HTERT RPE-1 (cell line): Measurements from ENCODE around the gene PLXNC1.
"Not testable (repeated sequence)": the region's sequence is repeated elsewhere in the genome, so short reads cannot be mapped to it uniquely, and the experiment has no call there.

Experiments used
- in situ Hi-C: fragments of 300-500 bp; cut with MboI; formaldehyde crosslinking; loops from 4 replicates; pipeline ENCODE4 v1.14.3; 2020; ENCODE audit warnings: low sequenced_read_pairs

The PLXNC1 gene

DNA sequence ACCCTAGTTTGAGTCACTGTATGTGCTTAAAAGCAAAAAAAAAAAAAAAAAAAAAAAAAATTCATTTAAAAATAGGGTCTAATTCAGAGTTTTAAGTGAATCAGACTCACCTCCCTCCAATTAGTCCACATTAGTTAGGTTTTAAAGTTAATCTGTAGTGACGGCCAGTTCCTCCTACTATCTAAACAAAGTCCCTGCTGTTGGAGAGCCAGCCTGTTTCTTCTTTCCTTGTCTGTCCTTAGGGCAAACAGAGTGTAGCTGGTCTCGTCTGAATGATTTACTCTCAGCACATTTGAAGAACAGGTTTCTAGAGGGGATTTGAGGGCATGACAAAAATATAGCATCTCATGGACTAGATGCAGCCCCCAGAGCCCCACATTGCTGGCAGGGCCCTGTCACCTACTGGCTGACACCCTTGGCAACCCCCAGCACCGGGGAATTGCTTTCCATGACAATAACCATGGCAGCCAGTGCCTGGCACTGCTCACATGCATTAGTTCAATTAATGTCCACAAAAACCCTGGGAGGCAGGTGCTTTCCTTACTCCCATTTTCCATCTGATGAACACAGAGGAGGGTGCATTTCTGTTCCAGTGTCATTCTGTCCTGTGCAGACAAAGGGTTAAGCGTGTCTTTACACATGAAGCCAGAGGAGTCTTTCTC, 138.3 kb downstream of the PLXNC1 start:
- in situ Hi-C loops: no loop called here

- in situ Hi-C loops: no loop called here
Observed at GRCh38 chr12:94287245-94287628, 138.9 kb downstream of the PLXNC1 start.

DNA sequence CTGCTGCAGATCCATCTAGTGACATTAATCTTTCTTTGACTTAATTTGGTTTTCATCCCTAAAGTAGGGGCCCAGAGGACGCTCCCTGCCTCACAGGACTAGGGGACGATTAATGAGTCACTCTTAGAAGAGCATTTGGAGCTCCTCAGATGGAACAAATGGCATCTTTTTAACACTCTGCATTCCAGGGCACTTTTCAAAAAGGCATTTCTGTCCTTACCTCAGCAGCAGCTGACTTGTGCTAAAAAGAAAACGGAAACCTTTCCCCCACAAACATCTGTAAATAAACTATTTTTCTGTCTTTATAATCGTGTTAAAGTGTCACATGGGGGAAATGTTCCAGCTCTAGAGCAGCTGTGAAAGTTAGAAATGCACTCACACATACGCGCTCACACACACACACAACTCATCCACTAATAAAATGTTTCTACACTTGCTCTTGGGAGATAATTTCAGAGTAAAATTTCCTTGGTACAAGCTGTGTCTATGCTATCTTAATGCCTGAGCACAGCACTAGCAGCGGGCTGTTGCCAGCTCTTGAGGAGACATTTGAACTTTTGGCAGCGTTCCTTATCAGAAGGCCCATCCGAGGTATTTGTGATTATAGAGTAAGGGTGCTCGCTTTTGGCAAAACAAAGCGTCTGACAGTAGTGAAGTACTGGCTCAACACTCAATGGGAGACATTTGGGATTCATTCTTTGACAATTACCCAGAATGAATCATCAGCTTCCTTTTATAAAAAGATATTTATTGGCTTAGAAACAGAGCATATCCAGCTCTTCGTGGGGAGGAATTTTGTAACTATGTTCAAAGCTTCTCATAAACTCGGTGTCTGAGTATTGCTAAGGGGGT, 141.3 kb downstream of the PLXNC1 start:
- in situ Hi-C loops: no loop called here

GRCh38 chr12:94290353-94290752, 142.0 kb downstream of the PLXNC1 start:
- in situ Hi-C loops: no loop called here

- in situ Hi-C loops: no loop called here
Observed at GRCh38 chr12:94297096-94297699, 148.8 kb downstream of the PLXNC1 start.

- in situ Hi-C loops: no loop called here
Observed at GRCh38 chr12:94297876-94298505, 149.6 kb downstream of the PLXNC1 start.

- in situ Hi-C loops: no loop called here
Observed at GRCh38 chr12:94299846-94300245, 151.5 kb downstream of the PLXNC1 start.

DNA sequence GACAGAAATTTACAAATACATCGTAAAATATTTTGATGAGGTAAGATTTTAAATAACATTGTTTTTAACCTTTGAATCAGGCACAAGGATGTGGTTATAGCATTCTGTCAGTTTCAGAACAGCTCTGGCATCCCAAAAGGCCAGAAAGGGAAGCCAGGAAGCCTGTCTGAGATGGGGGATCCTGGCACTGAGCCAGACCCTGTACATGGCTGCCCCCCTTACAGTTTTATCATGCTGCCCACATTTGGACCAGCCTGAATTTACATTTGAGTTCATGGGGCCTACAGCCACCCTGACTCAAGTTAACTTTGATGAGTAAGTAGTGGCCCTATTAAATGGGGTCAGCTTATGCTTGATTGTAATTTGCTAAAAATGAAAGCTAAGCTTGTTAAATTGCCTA, 155.6 kb downstream of the PLXNC1 start:
- in situ Hi-C loops: no loop called here

DNA sequence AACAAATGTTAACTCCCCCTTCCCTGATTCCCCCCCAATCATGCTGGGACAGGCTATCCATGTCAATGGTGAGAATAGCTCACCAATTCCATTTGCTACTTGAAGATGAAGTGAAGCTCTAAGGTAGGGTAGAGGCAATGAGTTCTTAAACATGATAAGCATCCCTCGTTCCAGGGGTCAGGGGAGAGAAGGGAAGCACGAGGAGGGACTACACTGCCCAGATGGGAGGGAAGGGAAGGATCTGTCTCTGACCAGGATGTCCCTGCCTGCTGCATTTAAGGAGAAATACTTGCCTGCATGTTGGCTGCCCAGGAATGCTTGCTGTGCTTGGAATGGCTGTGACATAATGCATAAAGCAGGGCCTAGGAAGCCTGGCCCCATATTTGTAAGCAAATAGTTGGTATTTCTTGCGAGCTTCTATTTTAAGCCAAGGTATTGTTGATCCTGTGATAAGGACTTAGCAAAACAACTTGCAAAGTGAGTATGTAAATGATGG, 156.2 kb downstream of the PLXNC1 start:
- in situ Hi-C loops: no loop called here

DNA sequence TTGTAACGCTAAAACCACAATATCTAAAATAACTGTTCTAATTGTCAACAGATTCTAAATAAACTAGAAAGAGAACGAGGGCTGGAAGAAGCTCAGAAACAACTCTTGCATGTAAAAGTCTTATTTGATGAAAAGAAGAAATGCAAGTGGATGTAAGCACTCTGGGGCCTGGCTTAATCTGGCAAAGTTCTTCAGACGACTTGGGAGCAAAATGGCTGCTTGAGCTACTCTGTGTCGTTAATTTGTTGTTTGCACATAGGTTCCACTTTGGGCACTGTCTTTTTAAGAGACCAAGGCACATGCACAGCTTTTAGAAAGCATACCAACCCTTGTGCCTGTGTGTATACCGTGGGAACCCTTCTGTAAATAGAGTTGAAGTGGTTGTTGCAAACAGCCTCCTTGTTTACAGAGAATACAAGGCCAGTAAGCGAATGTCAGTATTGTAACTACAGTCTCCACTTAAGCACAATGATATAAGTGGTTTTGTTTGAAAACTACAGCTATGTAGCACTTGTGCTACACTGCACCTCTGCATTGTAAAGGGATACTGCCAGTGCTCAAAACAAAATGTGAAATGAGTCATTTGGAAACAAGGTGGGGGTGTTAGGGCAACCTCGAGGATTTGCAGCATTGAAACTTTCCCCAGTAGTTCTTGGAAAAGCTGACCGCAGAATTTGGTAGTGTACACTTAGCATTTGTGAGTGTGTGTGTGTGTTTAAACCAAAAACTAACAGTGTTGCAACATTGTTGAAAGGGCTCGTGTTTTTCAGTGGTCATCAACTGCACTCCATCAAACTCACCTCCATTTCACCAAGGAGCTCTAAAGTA, 157.0 kb downstream of the PLXNC1 start:
- in situ Hi-C loops: no loop called here

DNA sequence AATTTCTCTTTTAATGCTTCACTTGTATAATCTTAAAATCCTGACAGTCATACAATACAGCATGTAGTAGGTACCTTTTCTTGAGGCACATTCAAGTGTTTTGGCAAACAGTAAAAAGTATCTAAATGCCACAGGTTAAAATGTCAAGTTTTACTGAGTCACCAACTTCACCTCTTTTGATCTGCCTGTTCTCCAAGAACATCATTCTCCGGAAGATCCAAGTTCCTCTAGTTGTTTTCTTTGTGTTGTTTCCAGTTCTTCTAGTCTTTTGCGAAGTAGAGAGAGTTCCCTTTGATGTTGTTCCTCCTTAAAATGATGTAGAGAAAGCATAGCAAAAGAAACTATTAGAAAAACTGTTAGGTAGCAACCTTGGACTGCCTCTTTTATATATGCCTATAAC, 160.2 kb downstream of the PLXNC1 start:
- in situ Hi-C loops: no loop called here

GRCh38 chr12:94309373-94309772, 161.0 kb downstream of the PLXNC1 start:
- in situ Hi-C loops: no loop called here

GRCh38 chr12:94312378-94312777, 164.0 kb downstream of the PLXNC1 start:
- in situ Hi-C loops: no loop called here

GRCh38 chr12:94316600-94316999, 168.2 kb downstream of the PLXNC1 start:
- in situ Hi-C loops: not testable (repeated sequence)

DNA sequence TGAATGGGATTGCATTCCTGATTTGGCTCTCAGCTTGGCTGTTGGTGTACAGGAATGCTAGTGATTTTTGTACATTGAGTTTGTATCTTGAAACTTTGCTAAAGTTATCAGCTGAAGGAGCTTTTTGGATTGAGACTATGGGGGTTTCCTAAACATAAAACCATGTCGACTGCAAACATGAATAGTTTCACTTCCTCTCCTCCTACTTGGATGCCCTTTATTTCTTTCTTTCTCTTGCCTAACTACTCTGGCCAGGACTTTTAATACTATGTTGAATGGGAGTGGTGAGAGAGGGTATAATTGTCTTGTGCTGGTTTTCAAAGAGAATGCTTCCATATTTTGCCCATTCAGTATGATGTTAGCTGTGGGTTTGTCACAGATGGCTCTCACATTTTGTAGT, 169.8 kb downstream of the PLXNC1 start:
- in situ Hi-C loops: no loop called here

GRCh38 chr12:94320109-94320508, 171.7 kb downstream of the PLXNC1 start:
- in situ Hi-C loops: no loop called here

- in situ Hi-C loops: no loop called here
Observed at GRCh38 chr12:94322346-94322745, 174.0 kb downstream of the PLXNC1 start.

- in situ Hi-C loops: no loop called here
Observed at GRCh38 chr12:94326234-94326633, 177.9 kb downstream of the PLXNC1 start.

DNA sequence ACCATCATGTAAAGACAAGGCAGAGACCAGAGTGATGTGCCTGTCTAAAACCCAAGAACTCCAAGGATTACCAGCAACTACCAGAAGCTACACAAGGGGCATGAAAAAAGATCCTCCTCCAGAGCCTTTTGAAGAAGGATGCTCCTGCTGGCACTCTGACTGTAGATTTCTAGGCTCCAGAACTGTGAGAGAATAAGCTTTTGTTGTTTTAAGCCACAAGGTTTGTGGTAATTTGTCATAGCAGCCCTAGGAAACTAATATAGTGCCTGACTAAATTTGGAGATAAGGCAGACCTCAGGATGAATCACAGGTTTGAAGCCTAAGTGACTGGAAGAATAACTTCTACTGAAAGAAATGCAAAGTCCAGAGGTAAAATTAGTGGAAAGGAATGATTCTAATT, 178.3 kb downstream of the PLXNC1 start:
- in situ Hi-C loops: no loop called here

DNA sequence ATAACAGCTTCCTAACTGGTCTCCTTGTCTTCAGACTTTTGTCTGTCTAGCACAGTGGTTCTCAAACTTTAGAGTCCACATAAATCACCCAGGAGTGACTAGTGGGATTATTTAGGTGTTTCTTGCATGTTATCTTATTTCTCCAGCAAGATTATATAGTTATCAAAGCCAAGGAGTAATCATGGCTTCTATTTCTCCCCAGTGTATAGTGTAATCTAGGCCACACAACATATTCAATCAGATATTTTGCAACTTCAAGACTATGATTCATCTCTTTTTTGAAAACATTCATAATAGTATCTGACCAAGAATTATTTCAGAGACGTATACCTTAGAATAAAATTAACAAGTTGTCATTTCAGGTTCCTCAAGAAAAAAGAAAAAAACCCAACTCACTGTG, 179.4 kb downstream of the PLXNC1 start:
- in situ Hi-C loops: no loop called here

DNA sequence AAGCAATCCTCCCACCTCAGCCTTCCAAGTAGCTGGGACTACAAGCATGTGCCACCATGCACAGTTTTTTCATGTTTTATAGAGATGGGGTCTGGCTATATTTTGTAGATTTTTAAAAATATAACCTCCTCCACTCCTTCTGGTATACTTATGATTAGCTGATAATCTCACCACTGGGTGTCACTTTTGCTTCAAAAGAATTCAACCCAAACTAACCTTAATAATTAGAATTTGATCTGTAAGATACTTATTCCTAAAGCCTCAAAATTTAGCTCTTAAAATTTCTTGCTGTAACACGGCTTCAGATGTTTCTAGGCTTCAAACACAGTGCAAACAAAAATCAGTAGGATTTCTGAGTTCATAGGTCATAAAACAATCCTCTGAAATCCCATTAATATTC, 181.0 kb downstream of the PLXNC1 start:
- in situ Hi-C loops: no loop called here
